NCI-H2227 treated with DMSO at 0.1 percent for 48 hours (cell line): Measurements from ENCODE around the gene ZNF417.
"Not testable (repeated sequence)": the region's sequence is repeated elsewhere in the genome, so short reads cannot be mapped to it uniquely, and the experiment has no call there.

Source experiments
- DNase-seq: peaks from one replicate; lab custom pipeline; 2025; lab: John Stamatoyannopoulos, UW

The ZNF417 gene

GRCh38 chr19:57887195-57887941 is 29.0 kb downstream of the ZNF417 start:
- no peak for DNase-seq

GRCh38 chr19:57886046-57886445 is 30.3 kb downstream of the ZNF417 start:
- DNase-seq = no peak

- DNase-seq = not testable (repeated sequence)
These were observed 42.3 kb downstream of the ZNF417 start for GRCh38 chr19:57873883-57874799.

- no peak for DNase-seq
These were observed 43.9 kb downstream of the ZNF417 start for GRCh38 chr19:57872450-57872849.

GRCh38 chr19:57870225-57870624 is 46.2 kb downstream of the ZNF417 start:
- no peak for DNase-seq

- not testable (repeated sequence) for DNase-seq
These were observed 46.7 kb downstream of the ZNF417 start for GRCh38 chr19:57869655-57870054.

GRCh38 chr19:57867868-57868492 is 48.4 kb downstream of the ZNF417 start:
- no peak for DNase-seq
